ENCODE results near the gene PYM1. TPM values are rescaled to one million over a fixed set of nuclear protein-coding genes. Genes with fewer than 3 reads are reported as not detected.

Gene PYM1
- total RNA-seq, 1 donor from 2014 or later = 18.2 TPM

DNA sequence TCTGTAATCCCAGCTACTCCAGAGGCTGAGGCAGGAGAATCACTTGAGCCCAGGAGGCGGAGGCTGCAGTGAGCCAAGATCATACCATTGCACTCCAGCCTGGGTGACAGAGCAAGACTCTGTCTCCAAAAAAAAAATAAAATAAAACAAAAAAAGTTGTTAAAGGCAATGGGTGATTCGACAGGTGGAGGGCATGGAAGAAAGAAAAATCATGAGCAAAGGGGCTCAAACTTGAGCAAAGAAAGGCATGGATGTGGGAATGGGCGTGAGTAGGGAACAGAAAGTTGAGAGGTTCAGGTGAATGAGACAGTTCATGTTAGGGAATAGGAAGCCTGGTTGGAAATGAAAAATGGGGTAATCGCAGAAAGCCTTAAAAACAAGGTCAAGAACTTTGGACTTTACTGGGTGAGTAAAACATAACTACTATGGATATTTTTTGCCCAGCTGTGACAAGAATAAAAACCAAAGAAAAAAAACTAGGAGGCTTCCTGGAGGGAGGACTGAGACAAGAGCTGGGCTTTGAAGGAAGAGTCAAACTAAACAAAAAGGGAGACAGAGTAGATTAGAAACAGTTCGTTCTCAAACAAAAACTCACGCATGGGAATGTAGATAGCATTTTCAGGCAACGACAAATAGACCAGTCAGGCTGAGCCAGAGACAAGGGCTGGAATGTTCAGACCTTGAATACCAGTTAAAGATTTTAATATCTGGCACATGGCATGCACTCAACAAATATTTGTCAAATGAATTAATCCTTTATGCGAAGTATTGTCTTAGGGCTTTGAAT is 18.8 kb downstream of the PYM1 start:
- TF ChIP-seq, protein P1, sequence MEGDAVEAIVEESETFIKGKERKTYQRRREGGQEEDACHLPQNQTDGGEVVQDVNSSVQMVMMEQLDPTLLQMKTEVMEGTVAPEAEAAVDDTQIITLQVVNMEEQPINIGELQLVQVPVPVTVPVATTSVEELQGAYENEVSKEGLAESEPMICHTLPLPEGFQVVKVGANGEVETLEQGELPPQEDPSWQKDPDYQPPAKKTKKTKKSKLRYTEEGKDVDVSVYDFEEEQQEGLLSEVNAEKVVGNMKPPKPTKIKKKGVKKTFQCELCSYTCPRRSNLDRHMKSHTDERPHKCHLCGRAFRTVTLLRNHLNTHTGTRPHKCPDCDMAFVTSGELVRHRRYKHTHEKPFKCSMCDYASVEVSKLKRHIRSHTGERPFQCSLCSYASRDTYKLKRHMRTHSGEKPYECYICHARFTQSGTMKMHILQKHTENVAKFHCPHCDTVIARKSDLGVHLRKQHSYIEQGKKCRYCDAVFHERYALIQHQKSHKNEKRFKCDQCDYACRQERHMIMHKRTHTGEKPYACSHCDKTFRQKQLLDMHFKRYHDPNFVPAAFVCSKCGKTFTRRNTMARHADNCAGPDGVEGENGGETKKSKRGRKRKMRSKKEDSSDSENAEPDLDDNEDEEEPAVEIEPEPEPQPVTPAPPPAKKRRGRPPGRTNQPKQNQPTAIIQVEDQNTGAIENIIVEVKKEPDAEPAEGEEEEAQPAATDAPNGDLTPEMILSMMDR (IDR thresholded peaks at IDR 0.05) = no peak
- Mint-ChIP-seq H3K27me3 (ENCODE audit: unreplicated experiment) (no peaks in the 10 kb centered on the region), H3K27ac (ENCODE audit: unreplicated experiment) (peak overlapping the region; percentile 71), H3K36me3 (ENCODE audit: unreplicated experiment) (peaks cover 6% of the 10 kb centered on the region), H3K4me1 (ENCODE audit: unreplicated experiment) (peaks cover 16% of the 10 kb centered on the region), H3K4me3 (ENCODE audit: unreplicated experiment) (no peak overlapping the region), H3K9me3 (ENCODE audit: unreplicated experiment) (no peaks in the 10 kb centered on the region)
- no peak for DNase-seq (ENCODE audit: extremely low spot score, unreplicated experiment)

DNA sequence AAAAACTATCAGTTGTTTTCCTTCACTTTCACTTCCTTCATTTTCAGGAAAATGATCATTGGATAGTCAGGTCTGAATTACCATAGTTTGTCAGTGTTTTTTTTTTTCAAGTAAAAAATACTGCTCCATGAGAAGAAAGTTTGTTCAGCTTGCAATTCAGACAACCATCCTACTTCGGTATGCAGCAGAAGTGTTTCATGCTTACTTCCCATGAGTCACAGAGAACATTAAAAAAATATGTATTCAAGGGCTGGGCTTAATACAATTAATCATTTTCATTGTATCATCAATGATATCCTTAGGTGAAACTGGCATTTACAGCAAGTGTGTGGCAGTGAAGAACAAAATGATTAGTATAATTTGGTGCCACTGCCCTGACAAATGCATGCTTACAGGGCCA is 21.6 kb downstream of the PYM1 start:
- no peaks in the 10 kb centered on the region for H3K27me3 Mint-ChIP-seq (ENCODE audit: unreplicated experiment)
- no peaks in the 10 kb centered on the region for H3K9me3 Mint-ChIP-seq (ENCODE audit: unreplicated experiment)
- H3K27ac Mint-ChIP-seq (ENCODE audit: unreplicated experiment) = peak overlapping the region; percentile 2
- peaks cover 16% of the 10 kb centered on the region for H3K4me1 Mint-ChIP-seq (ENCODE audit: unreplicated experiment)
- peaks cover 20% of the 10 kb centered on the region for H3K36me3 Mint-ChIP-seq (ENCODE audit: unreplicated experiment)
- no peak for DNase-seq (ENCODE audit: extremely low spot score, unreplicated experiment)
- TF ChIP-seq, protein P1 (IDR thresholded peaks at IDR 0.05) = no peak
- H3K4me3 Mint-ChIP-seq (ENCODE audit: unreplicated experiment) = no peak overlapping the region

DNA sequence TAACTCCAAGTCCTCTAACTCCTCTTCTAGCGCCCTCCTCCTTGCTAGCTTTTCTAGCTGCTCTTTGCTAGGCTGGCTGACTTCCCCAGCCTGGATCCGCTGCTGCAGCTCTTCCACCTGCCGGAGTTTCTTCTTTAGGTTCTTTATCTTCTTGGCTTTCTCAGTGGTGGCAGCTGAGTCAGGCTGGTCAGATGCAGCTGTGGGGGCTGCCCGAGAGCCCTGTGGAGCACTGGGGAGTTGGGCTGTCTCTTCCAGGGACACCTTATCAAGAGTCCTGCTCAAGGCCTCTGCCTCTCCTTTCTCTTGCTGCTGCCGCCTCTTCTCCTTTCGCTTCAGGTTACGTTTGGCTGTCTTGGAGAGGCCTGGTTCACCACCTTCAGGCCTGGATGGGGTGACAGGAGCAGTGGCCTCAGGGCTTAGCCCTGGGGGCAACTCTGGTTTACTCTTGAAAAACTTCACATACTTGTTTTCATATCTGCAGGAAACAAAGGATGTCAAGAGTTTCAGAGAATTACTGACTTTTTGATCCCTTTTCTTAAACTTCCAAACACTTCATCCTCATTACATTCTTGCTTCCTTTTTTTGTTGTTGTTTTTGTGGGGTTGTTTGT is 25.7 kb downstream of the PYM1 start:
- TF ChIP-seq, protein P1 (IDR thresholded peaks at IDR 0.05) = no peak
- DNase-seq (ENCODE audit: extremely low spot score, unreplicated experiment) = no peak
- H3K27me3 Mint-ChIP-seq (ENCODE audit: unreplicated experiment) = no peaks in the 10 kb centered on the region
- H3K27ac Mint-ChIP-seq (ENCODE audit: unreplicated experiment) = no peak overlapping the region
- H3K4me3 Mint-ChIP-seq (ENCODE audit: unreplicated experiment) = no peak overlapping the region
- H3K4me1 Mint-ChIP-seq (ENCODE audit: unreplicated experiment) = peaks cover 5% of the 10 kb centered on the region
- no peaks in the 10 kb centered on the region for H3K9me3 Mint-ChIP-seq (ENCODE audit: unreplicated experiment)
- peaks cover 20% of the 10 kb centered on the region for H3K36me3 Mint-ChIP-seq (ENCODE audit: unreplicated experiment)

DNA sequence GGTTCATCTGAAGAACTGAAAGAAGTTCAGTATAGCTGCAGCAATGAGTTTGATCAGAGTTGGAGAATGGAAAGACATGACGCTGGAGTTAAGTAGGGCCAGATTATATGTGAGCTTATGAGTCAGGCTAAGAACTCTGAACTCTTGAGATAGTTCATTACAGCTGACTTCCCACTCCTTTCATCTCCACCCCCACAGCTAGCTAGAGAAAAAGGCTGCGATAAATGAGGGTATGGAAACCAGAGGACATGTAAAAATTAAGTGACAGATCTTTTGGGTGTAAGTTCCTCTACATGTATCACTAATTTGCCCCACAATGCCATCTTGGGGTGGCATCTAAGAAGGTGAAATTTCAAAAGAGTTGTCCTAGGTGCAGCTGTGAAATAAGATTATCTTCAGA is 28.6 kb downstream of the PYM1 start:
- H3K36me3 Mint-ChIP-seq (ENCODE audit: unreplicated experiment) = peaks cover 20% of the 10 kb centered on the region
- no peak overlapping the region for H3K4me3 Mint-ChIP-seq (ENCODE audit: unreplicated experiment)
- TF ChIP-seq, protein P1 (IDR thresholded peaks at IDR 0.05) = no peak

DNA sequence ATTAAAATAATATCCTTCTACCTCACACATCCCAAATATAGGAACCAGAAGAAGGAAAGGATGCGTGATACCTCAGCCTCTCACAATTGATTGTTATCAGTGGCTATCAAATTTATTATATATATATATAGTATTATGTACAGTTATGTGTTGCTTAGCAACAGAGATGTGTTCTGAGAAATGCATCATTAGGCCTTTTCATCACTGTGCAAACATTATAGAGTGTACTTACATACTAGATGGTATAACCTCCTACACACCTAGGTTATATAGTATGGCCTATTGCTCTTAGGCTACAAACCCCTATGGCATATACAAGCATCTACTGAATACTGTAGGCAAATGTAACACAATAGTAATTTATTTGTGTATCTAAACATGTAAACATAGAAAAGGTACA is 34.0 kb downstream of the PYM1 start:
- Mint-ChIP-seq H3K4me3 (ENCODE audit: unreplicated experiment) (no peak overlapping the region), H3K9me3 (ENCODE audit: unreplicated experiment) (no peaks in the 10 kb centered on the region), H3K27ac (ENCODE audit: unreplicated experiment) (no peak overlapping the region), H3K36me3 (ENCODE audit: unreplicated experiment) (no peaks in the 10 kb centered on the region), H3K4me1 (ENCODE audit: unreplicated experiment) (no peaks in the 10 kb centered on the region), H3K27me3 (ENCODE audit: unreplicated experiment) (no peaks in the 10 kb centered on the region)
- DNase-seq (ENCODE audit: extremely low spot score, unreplicated experiment) = no peak
- TF ChIP-seq, protein P1 (IDR thresholded peaks at IDR 0.05) = no peak

More for the DNA sequence above, 28.6 kb downstream of the PYM1 start:
- Mint-ChIP-seq H3K9me3 (ENCODE audit: unreplicated experiment) (no peaks in the 10 kb centered on the region), H3K27ac (ENCODE audit: unreplicated experiment) (no peak overlapping the region), H3K4me1 (ENCODE audit: unreplicated experiment) (no peaks in the 10 kb centered on the region), H3K27me3 (ENCODE audit: unreplicated experiment) (no peaks in the 10 kb centered on the region)
- DNase-seq (ENCODE audit: extremely low spot score, unreplicated experiment) = no peak
